ENCODE data around the gene VANGL2. TPM values are rescaled to one million over a fixed set of nuclear protein-coding genes. Genes with fewer than 3 reads are reported as not detected.

Gene VANGL2
- total RNA-seq (2014; rRNA removed; shearing (Covaris generic)) = 1.5 and 2.6 TPM in 2 replicates
- 1.5 and 2.9 TPM in 2 replicates for total RNA-seq (2022)
- Bru-seq, nascent RNA = percentile 32 among the genes with signal in this experiment
- percentile 31 among the genes with signal in this experiment for BruChase-seq, experiment 1, labeled RNA remaining after a 6-hour chase
- BruChase-seq, experiment 2, labeled RNA remaining after a 2-hour chase = percentile 41 among the genes with signal in this experiment
- long read RNA-seq, partial matches to known transcripts = 0 of 1 reads
- long read RNA-seq, other reads (novel, unspliced or antisense) = 1 of 1 reads

- ChIA-PET CTCF (ENCODE audit: unreplicated experiment) (no interaction called here), POLR2A (no interaction called here)
- TF ChIP-seq EZH2phosphoT487 (IDR thresholded peaks at IDR 0.05; ENCODE audit: borderline replicate concordance, low read depth, low read length) = no peak
- TF ChIP-seq CTCF (conservative IDR thresholded peaks at IDR 0.05; ENCODE audit: low read length) = no peak
- H3K9me3 ChIP-seq (ENCODE audit: low read length) = no peaks in the 10 kb centered on the region
- no peaks in the 10 kb centered on the region for H4K20me1 ChIP-seq (ENCODE audit: insufficient read depth, low read length)
- intact Hi-C loops (cut with micrococcal nuclease; ENCODE audit: unreplicated experiment) = no loop called here
- H2AFZ ChIP-seq (ENCODE audit: low read length) = peak within 1 kb of the TSS; percentile 77
- H3K79me2 ChIP-seq (ENCODE audit: insufficient read depth, low read depth, low read length) = no peaks in the 10 kb centered on the region
- peak within 1 kb of the TSS; percentile 70 for H3K4me3 ChIP-seq (ENCODE audit: low read depth, low read length, poor library complexity, severe bottlenecking)
- peak within 1 kb of the TSS; percentile 76 for H3K4me2 ChIP-seq (ENCODE audit: low read length)
- no peaks in the 10 kb centered on the region for H3K9me2 ChIP-seq (ENCODE audit: insufficient read depth, low read length)
- DNase-seq (ENCODE audit: low spot score) = peak; percentile 65
- H3K4me1 ChIP-seq (ENCODE audit: insufficient read depth, low read length, poor library complexity, severe bottlenecking) = peaks cover 16% of the 10 kb centered on the region
- no TSS peak for BruUV-seq (replicated peaks)
- no peaks in the 10 kb centered on the region for H3K36me3 ChIP-seq (ENCODE audit: insufficient read depth, low read length)
- no peak within 1 kb of the TSS for H3K27ac ChIP-seq (ENCODE audit: low read depth, low read length, poor library complexity, severe bottlenecking)
These were observed at the start of gene VANGL2 for GRCh38 chr1:160400223-160400645. VANGL2 (plus strand) TSS chr1:160400564; CDS start chr1:160415838, 15,274 bp downstream.

GRCh38 chr1:160351629-160352028, 48.7 kb upstream of the VANGL2 start:
- H3K9me3 ChIP-seq (ENCODE audit: low read length) = no peaks in the 10 kb centered on the region
- no peaks in the 10 kb centered on the region for H4K20me1 ChIP-seq (ENCODE audit: insufficient read depth, low read length)
- H3K4me1 ChIP-seq (ENCODE audit: insufficient read depth, low read length, poor library complexity, severe bottlenecking) = peaks cover 10% of the 10 kb centered on the region
- H3K36me3 ChIP-seq (ENCODE audit: insufficient read depth, low read length) = peaks cover 96% of the 10 kb centered on the region
- no peak overlapping the region for H3K4me2 ChIP-seq (ENCODE audit: low read length)
- no TSS peak for BruUV-seq (replicated peaks)
- TF ChIP-seq CTCF (conservative IDR thresholded peaks at IDR 0.05; ENCODE audit: low read length) (no peak), EZH2phosphoT487 (IDR thresholded peaks at IDR 0.05; ENCODE audit: borderline replicate concordance, low read depth, low read length) (no peak)
- H3K27ac ChIP-seq (ENCODE audit: low read depth, low read length, poor library complexity, severe bottlenecking) = no peak overlapping the region
- no peaks in the 10 kb centered on the region for H3K79me2 ChIP-seq (ENCODE audit: insufficient read depth, low read depth, low read length)
- no peaks in the 10 kb centered on the region for H3K9me2 ChIP-seq (ENCODE audit: insufficient read depth, low read length)
- DNase-seq (ENCODE audit: low spot score) = no peak
- H2AFZ ChIP-seq (ENCODE audit: low read length) = no peak overlapping the region
- ChIA-PET CTCF (ENCODE audit: unreplicated experiment) (interaction anchor here (1.4 kb wide), 2 partner anchors 12 to 26 kb away, joined by 3 read pairs; no protein-coding TSS in a partner anchor), POLR2A (interaction anchor here (0.6 to 1.7 kb wide), 6 partner anchors 11 to 295 kb away, joined by 3 to 6 read pairs (median 4); no protein-coding TSS in a partner anchor)
- H3K4me3 ChIP-seq (ENCODE audit: low read depth, low read length, poor library complexity, severe bottlenecking) = no peak overlapping the region
- intact Hi-C loops (cut with micrococcal nuclease; ENCODE audit: unreplicated experiment) = no loop called here

- ChIA-PET CTCF (ENCODE audit: unreplicated experiment) (interaction anchor here (1.4 kb wide), 1 partner anchor 25 kb away, joined by 3 read pairs; no protein-coding TSS in a partner anchor), POLR2A (interaction anchor here (1.1 kb wide), 2 partner anchors 10 to 296 kb away, joined by 3 read pairs; no protein-coding TSS in a partner anchor)
- DNase-seq (ENCODE audit: low spot score) = no peak
- no peaks in the 10 kb centered on the region for H4K20me1 ChIP-seq (ENCODE audit: insufficient read depth, low read length)
- no peak overlapping the region for H2AFZ ChIP-seq (ENCODE audit: low read length)
- BruUV-seq (replicated peaks) = no TSS peak
- intact Hi-C loops (cut with micrococcal nuclease; ENCODE audit: unreplicated experiment) = no loop called here
- H3K79me2 ChIP-seq (ENCODE audit: insufficient read depth, low read depth, low read length) = no peaks in the 10 kb centered on the region
- H3K4me1 ChIP-seq (ENCODE audit: insufficient read depth, low read length, poor library complexity, severe bottlenecking) = peaks cover under 1% of the 10 kb centered on the region
- H3K9me3 ChIP-seq (ENCODE audit: low read length) = no peaks in the 10 kb centered on the region
- H3K27ac ChIP-seq (ENCODE audit: low read depth, low read length, poor library complexity, severe bottlenecking) = no peak overlapping the region
- no peak overlapping the region for H3K4me2 ChIP-seq (ENCODE audit: low read length)
- H3K36me3 ChIP-seq (ENCODE audit: insufficient read depth, low read length) = peaks cover 95% of the 10 kb centered on the region
- H3K9me2 ChIP-seq (ENCODE audit: insufficient read depth, low read length) = no peaks in the 10 kb centered on the region
- no peak overlapping the region for H3K4me3 ChIP-seq (ENCODE audit: low read depth, low read length, poor library complexity, severe bottlenecking)
- TF ChIP-seq EZH2phosphoT487 (IDR thresholded peaks at IDR 0.05; ENCODE audit: borderline replicate concordance, low read depth, low read length) = no peak
- TF ChIP-seq CTCF (conservative IDR thresholded peaks at IDR 0.05; ENCODE audit: low read length) = no peak
These were observed 47.8 kb upstream of the VANGL2 start for GRCh38 chr1:160352555-160352954.

Measured in OCI-LY7 (cell line).